Stimulated activated CD4-positive, alpha-beta T cell treated with anti-CD3 and anti-CD28 coated beads, Interleukin-12 subunit alpha, Interleukin-12 subunit beta, amount 100 ng/mL, for 4 hours (primary cell): Measurements from ENCODE around the gene RFPL2.

ENCODE experiments used
- DNase-seq: peaks from one replicate; pipeline ENCODE4 v3.0.0-alpha.2; 2020

RFPL2 gene

GRCh38 chr22:32204856-32205722 lies at the start of gene RFPL2:
TSS of gene RFPL2 (minus strand) at chr22:32205073. CDS start at chr22:32202451, 2,622 bp downstream.
- no peak for DNase-seq

- DNase-seq, result no peak
These were observed 44.4 kb upstream of the RFPL2 start for GRCh38 chr22:32249231-32249630.

GRCh38 chr22:32248276-32248675 lies 43.4 kb upstream of the RFPL2 start:
- DNase-seq, result no peak

- DNase-seq, result no peak
These were observed 41.3 kb upstream of the RFPL2 start for GRCh38 chr22:32246166-32246565.

GRCh38 chr22:32245042-32245441 lies 40.2 kb upstream of the RFPL2 start:
- DNase-seq, result no peak

GRCh38 chr22:32244547-32244946 lies 39.7 kb upstream of the RFPL2 start:
- DNase-seq, result no peak

- no peak for DNase-seq
These were observed 35.6 kb upstream of the RFPL2 start for GRCh38 chr22:32240461-32240860.

- no peak for DNase-seq
These were observed 33.0 kb upstream of the RFPL2 start for GRCh38 chr22:32237906-32238305.

GRCh38 chr22:32236970-32237369 lies 32.1 kb upstream of the RFPL2 start:
- no peak for DNase-seq

- DNase-seq, result no peak
These were observed 28.2 kb upstream of the RFPL2 start for GRCh38 chr22:32233091-32233490.

- DNase-seq, result no peak
These were observed 27.4 kb upstream of the RFPL2 start for GRCh38 chr22:32232191-32232830.

GRCh38 chr22:32226326-32227104 lies 21.6 kb upstream of the RFPL2 start:
- no peak for DNase-seq

GRCh38 chr22:32222991-32223390 lies 18.1 kb upstream of the RFPL2 start:
- DNase-seq, result no peak

GRCh38 chr22:32219026-32219425 lies 14.2 kb upstream of the RFPL2 start:
- no peak for DNase-seq

- DNase-seq, result no peak
These were observed 13.6 kb upstream of the RFPL2 start for GRCh38 chr22:32218470-32218869.

GRCh38 chr22:32217465-32217864 lies 12.6 kb upstream of the RFPL2 start:
- DNase-seq, result no peak

- no peak for DNase-seq
These were observed 12.0 kb upstream of the RFPL2 start for GRCh38 chr22:32216911-32217310.

- DNase-seq, result no peak
These were observed 6.1 kb upstream of the RFPL2 start for GRCh38 chr22:32211011-32211410.

GRCh38 chr22:32208681-32209080 lies 3.8 kb upstream of the RFPL2 start:
- DNase-seq, result no peak

GRCh38 chr22:32207971-32208480 lies 3.2 kb upstream of the RFPL2 start:
- DNase-seq, result no peak

GRCh38 chr22:32206774-32207758 lies 2.2 kb upstream of the RFPL2 start:
- no peak for DNase-seq
